ENCODE results near the gene CSF1R.

CSF1R gene

GRCh38 chr5:150066901-150067396, 19.4 kb downstream of the CSF1R start:
- no peak overlapping the region for H3K4me3 ChIP-seq (replicated peaks; ENCODE audit: low read depth, low read length)
- DNase-seq (ENCODE audit: extremely low read depth, low read depth): no peak
- TF ChIP-seq CTCF (IDR thresholded peaks at IDR 0.05; ENCODE audit: low read depth, low read length, missing control alignments): no peak

- DNase-seq (ENCODE audit: extremely low read depth, low read depth): no peak
- no peak overlapping the region for H3K4me3 ChIP-seq (replicated peaks; ENCODE audit: low read depth, low read length)
- TF ChIP-seq CTCF (IDR thresholded peaks at IDR 0.05; ENCODE audit: low read depth, low read length, missing control alignments): no peak
These were observed 19.9 kb downstream of the CSF1R start for GRCh38 chr5:150066436-150066835.

GRCh38 chr5:150065886-150066285, 20.5 kb downstream of the CSF1R start:
- TF ChIP-seq CTCF (IDR thresholded peaks at IDR 0.05; ENCODE audit: low read depth, low read length, missing control alignments): no peak
- no peak for DNase-seq (ENCODE audit: extremely low read depth, low read depth)
- no peak overlapping the region for H3K4me3 ChIP-seq (replicated peaks; ENCODE audit: low read depth, low read length)

- H3K4me3 ChIP-seq (replicated peaks; ENCODE audit: low read depth, low read length): no peak overlapping the region
- DNase-seq (ENCODE audit: extremely low read depth, low read depth): no peak
- no peak for TF ChIP-seq CTCF (IDR thresholded peaks at IDR 0.05; ENCODE audit: low read depth, low read length, missing control alignments)
These were observed 21.0 kb downstream of the CSF1R start for GRCh38 chr5:150065346-150065745.

GRCh38 chr5:150064681-150065220, 21.6 kb downstream of the CSF1R start:
- TF ChIP-seq CTCF (IDR thresholded peaks at IDR 0.05; ENCODE audit: low read depth, low read length, missing control alignments): no peak
- no peak overlapping the region for H3K4me3 ChIP-seq (replicated peaks; ENCODE audit: low read depth, low read length)

GRCh38 chr5:150063638-150064037, 22.7 kb downstream of the CSF1R start:
- H3K4me3 ChIP-seq (replicated peaks; ENCODE audit: low read depth, low read length): no peak overlapping the region
- no peak for DNase-seq (ENCODE audit: extremely low read depth, low read depth)
- no peak for TF ChIP-seq CTCF (IDR thresholded peaks at IDR 0.05; ENCODE audit: low read depth, low read length, missing control alignments)

More at GRCh38 chr5:150064681-150065220, 21.6 kb downstream of the CSF1R start:
- no peak for DNase-seq (ENCODE audit: extremely low read depth, low read depth)
